Endothelial cell of umbilical vein (primary cell): ENCODE data around the gene LRSAM1. TPM values are rescaled to one million over a fixed set of nuclear protein-coding genes. Genes with fewer than 3 reads are reported as not detected.

Experiments used
- BruUV-seq: library from RNA; stranded (reverse); fragments of 400-500 nt; replicated peaks from 2 replicates; lab custom pipeline; 2021; lab: Mats Ljungman, UMichigan
- CTCF ChIA-PET: fragments of 300-600, 350-600 bp; sonication (Branson Sonifier 250); formaldehyde crosslinking; loops from one replicate; lab custom pipeline; 2021; ENCODE audit warnings: antibody characterized with exemption, inconsistent platforms; lab: Charles Lee
- POLR2A ChIA-PET: fragments of 300-600, 350-600 bp; sonication (Branson Sonifier 250); formaldehyde crosslinking; loops from one replicate; lab custom pipeline; 2021; ENCODE audit warnings: antibody characterized with exemption, inconsistent platforms; lab: Charles Lee
- DNase-seq: peaks from one replicate; pipeline ENCODE4 v3.0.0-alpha.2; 2011; ENCODE audit warnings: low read depth, low spot score
- FAIRE-seq: peaks from 2 replicates; lab custom pipeline; 2011; peaks lifted over from hg19 to GRCh38; lab: Jason Lieb, UNC
- H2AFZ ChIP-seq: 2 replicates; pipeline ENCODE4 v1.6.0; 2012; ENCODE audit warnings: low read depth, low read length, control low read depth, inconsistent platforms
- H3K27ac ChIP-seq: 2 replicates; pipeline ENCODE4 v1.5.1; 2011; ENCODE audit warnings: low read depth, mild to moderate bottlenecking, control low read depth, low read length, moderate library complexity; ENCODE audit not compliant: insufficient read depth
- H3K27me3 ChIP-seq, 2 experiments: 2 replicates each; pipeline versions ENCODE4 v1.6.0 to v1.6.1; 2011; ENCODE audit warnings: low read length in 2 of 2, mixed read lengths in 1 of 2; ENCODE audit not compliant: control insufficient read depth in 2 of 2, insufficient read depth in 2 of 2
- H3K36me3 ChIP-seq, 2 experiments: 2 replicates in 1 of 2; 3 replicates in 1 of 2; pipeline ENCODE4 v1.5.1; 2011; ENCODE audit warnings: low read length in 2 of 2, mild to moderate bottlenecking in 1 of 2, moderate library complexity in 1 of 2; ENCODE audit not compliant: control insufficient read depth in 2 of 2, insufficient read depth in 2 of 2; ENCODE audit errors: extremely low read depth in 1 of 2
- H3K4me1 ChIP-seq: 3 replicates; pipeline ENCODE4 v1.5.1; 2011; ENCODE audit warnings: mild to moderate bottlenecking, low read length; ENCODE audit not compliant: control insufficient read depth, insufficient read depth; ENCODE audit errors: extremely low read depth
- H3K4me2 ChIP-seq: 2 replicates; pipeline ENCODE4 v1.6.1; 2011; ENCODE audit warnings: low read length, control low read depth, mixed read lengths; ENCODE audit not compliant: insufficient read depth
- H3K4me3 ChIP-seq, 3 experiments: fragments of 200-600 bp in 1 of 3; sonication (generic), shearing (Covaris generic) in 1 of 3; replicated peaks in 1 of 3; 2 replicates each; pipeline ENCODE4 v1.5.1; 2011 to 2016; ENCODE audit warnings: control low read depth in 3 of 3, low read length in 3 of 3, mild to moderate bottlenecking in 2 of 3, inconsistent platforms in 1 of 3, low read depth in 1 of 3, moderate library complexity in 1 of 3; ENCODE audit not compliant: insufficient read depth in 1 of 3
- H3K79me2 ChIP-seq: 2 replicates; pipeline ENCODE4 v1.6.0; 2012; ENCODE audit warnings: low read length, inconsistent platforms; ENCODE audit not compliant: control insufficient read depth, insufficient read depth
- H3K9ac ChIP-seq: replicated peaks from 2 replicates; pipeline ENCODE3; 2011; ENCODE audit warnings: low read length, control low read depth; ENCODE audit not compliant: insufficient read depth; ENCODE audit errors: extremely low read depth
- H3K9me1 ChIP-seq: replicated peaks from 3 replicates; pipeline ENCODE4 v1.6.0; 2011; ENCODE audit warnings: mild to moderate bottlenecking, low read length; ENCODE audit not compliant: control insufficient read depth, insufficient read depth; ENCODE audit errors: extremely low read depth
- H3K9me3 ChIP-seq: replicated peaks from 2 replicates; pipeline ENCODE4 v1.5.1; 2012; ENCODE audit warnings: low read length, inconsistent platforms; ENCODE audit not compliant: control insufficient read depth, insufficient read depth
- H4K20me1 ChIP-seq: replicated peaks from 2 replicates; pipeline ENCODE3; 2011; ENCODE audit warnings: mild to moderate bottlenecking, low read length; ENCODE audit not compliant: control insufficient read depth, insufficient read depth; ENCODE audit errors: extremely low read depth
- FOS ChIP-seq: IDR thresholded peaks from 2 replicates; pipeline ENCODE4 v1.6.1; 2011; ENCODE audit warnings: mild to moderate bottlenecking, low read length, moderate library complexity, borderline replicate concordance; ENCODE audit not compliant: insufficient read depth
- GATA2 ChIP-seq: IDR thresholded peaks from 2 replicates; pipeline ENCODE4 v1.7.0; 2011; ENCODE audit warnings: low read depth, mild to moderate bottlenecking, moderate library complexity, mixed read lengths, low read length; ENCODE audit not compliant: insufficient read length, insufficient read depth
- POLR2A ChIP-seq: IDR thresholded peaks from 2 replicates; pipeline ENCODE4 v1.6.1; 2012; ENCODE audit warnings: low read depth, mild to moderate bottlenecking, control low read depth, low read length
- dilution Hi-C: fragments of 300-500 bp; cut with MboI; formaldehyde crosslinking; loops from one replicate; pipeline ENCODE4 v1.15.0; 2019; ENCODE audit warnings: low sequenced_read_pairs; ENCODE audit not compliant: extremely low pct_ligation_motif_present
- intact Hi-C: fragments of 100-400 bp; cut with micrococcal nuclease; formaldehyde crosslinking; loops from one replicate; pipeline ENCODE4 v1.10.0; 2022
- polyA plus RNA-seq, 4 experiments: library from polyadenylated mRNA; depleted of rRNA in 3 of 4; stranded (reverse) in 3 of 4; unstranded in 1 of 4; fragments of >200 nt; gene quantifications; 2 replicates each; pipeline versions ENCODE4 v1.2.1 to v1.2.3, GENCODE V29; 2011 to 2012; ENCODE audit warnings: missing spikeins in 1 of 4
- total RNA-seq: library from RNA; stranded (reverse); gene quantifications from 2 replicates; pipeline ENCODE4 v1.2.3, GENCODE V29; 2021
- TF ChIP-seq, protein P1 (sequence below), 2 donors: IDR thresholded peaks; 1 replicate in 1 of 2; 2 replicates in 1 of 2; pipeline ENCODE4 v1.5.1; 2011; ENCODE audit warnings: low read length in 2 of 2, mild to moderate bottlenecking in 2 of 2, moderate library complexity in 2 of 2, control low read depth in 1 of 2, inconsistent platforms in 1 of 2, low read depth in 1 of 2; ENCODE audit not compliant: insufficient read depth in 1 of 2; ENCODE audit errors: extremely low read depth in 1 of 2
- TF ChIP-seq, protein P2 (sequence below): IDR thresholded peaks from 2 replicates; pipeline ENCODE4 v1.6.1; 2011; ENCODE audit not compliant: insufficient read depth, insufficient read length

The LRSAM1 gene
- total and polyA plus RNA-seq, 2 donors (not counting 3 experiments of a cell fraction or from before 2014, with no cell fraction given), result 10.8 to 18.9 TPM

DNA sequence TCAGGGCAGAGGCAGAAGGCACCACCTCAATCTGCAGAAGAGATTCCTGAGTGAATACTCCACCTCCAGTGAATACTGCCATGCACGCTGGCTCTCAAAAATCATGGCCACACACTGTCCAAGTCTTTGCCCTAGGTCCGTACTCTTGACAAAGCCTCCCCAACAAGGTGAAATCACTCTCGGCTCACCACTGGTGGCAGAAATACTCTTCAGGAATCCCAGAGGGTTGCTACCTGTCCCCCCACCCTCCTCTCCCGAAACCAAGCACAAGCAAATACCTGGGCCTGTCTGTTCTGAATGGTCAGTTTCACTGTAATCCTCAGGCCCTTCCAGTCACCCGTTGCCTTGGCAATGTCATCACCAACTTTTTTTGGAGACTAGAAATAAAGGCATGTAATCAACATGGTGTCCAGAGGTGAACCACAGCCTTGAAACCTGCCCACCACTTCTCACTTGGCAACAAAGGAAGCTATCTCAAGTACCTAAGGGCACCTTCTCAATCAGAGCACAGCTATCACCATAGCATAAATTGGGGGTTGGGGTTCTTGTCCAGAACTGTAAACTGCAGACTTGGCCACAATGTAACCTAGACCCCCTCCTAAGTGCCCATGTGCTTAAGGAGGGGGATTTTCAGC is 1.9 kb upstream of the LRSAM1 start:
- H3K27me3 ChIP-seq, result no peaks in the 10 kb centered on the region
- BruUV-seq, result no TSS peak
- H2AFZ ChIP-seq, result no peak overlapping the region
- no peak overlapping the region for H3K27ac ChIP-seq
- H3K36me3 ChIP-seq, result peaks cover 31 to 38% of the 10 kb centered on the region in 2 experiments
- FAIRE-seq (no peak), DNase-seq (no peak)
- H3K4me2 ChIP-seq, result peak overlapping the region; percentile 83
- peaks cover 19% of the 10 kb centered on the region for H3K4me1 ChIP-seq
- CTCF ChIA-PET, result interaction anchor here (0.9 to 1.4 kb wide), 2 partner anchors 18 to 225 kb away, joined by 3 read pairs; no protein-coding TSS in a partner anchor
- peak overlapping the region; percentile 88 for H3K9ac ChIP-seq
- POLR2A ChIA-PET, result interaction anchor here (0.6 to 2.6 kb wide), 4 partner anchors 25 to 467 kb away, joined by 3 to 10 read pairs (median 5); partner anchors contain the start of genes SLC2A8, ST6GALNAC4 and ZNF79
- H3K9me1 ChIP-seq, result no peaks in the 10 kb centered on the region
- intact Hi-C loops, result loop anchor here (1.0 kb wide), 1 partner anchor 25 kb away; the partner anchor contains the start of gene ZNF79
- dilution Hi-C loops, result no loop called here
- H3K4me3 ChIP-seq, result peak overlapping the region; percentile 54 to 85 (median 60)
- no peaks in the 10 kb centered on the region for H4K20me1 ChIP-seq
- peaks cover 2% of the 10 kb centered on the region for H3K9me3 ChIP-seq
- TF ChIP-seq FOS (no peak), POLR2A (no peak), GATA2 (no peak)
- TF ChIP-seq, protein P1, sequence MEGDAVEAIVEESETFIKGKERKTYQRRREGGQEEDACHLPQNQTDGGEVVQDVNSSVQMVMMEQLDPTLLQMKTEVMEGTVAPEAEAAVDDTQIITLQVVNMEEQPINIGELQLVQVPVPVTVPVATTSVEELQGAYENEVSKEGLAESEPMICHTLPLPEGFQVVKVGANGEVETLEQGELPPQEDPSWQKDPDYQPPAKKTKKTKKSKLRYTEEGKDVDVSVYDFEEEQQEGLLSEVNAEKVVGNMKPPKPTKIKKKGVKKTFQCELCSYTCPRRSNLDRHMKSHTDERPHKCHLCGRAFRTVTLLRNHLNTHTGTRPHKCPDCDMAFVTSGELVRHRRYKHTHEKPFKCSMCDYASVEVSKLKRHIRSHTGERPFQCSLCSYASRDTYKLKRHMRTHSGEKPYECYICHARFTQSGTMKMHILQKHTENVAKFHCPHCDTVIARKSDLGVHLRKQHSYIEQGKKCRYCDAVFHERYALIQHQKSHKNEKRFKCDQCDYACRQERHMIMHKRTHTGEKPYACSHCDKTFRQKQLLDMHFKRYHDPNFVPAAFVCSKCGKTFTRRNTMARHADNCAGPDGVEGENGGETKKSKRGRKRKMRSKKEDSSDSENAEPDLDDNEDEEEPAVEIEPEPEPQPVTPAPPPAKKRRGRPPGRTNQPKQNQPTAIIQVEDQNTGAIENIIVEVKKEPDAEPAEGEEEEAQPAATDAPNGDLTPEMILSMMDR (IDR thresholded peaks at IDR 0.05; ENCODE audit: extremely low read depth in 1 of 2, insufficient read depth in 1 of 2, low read depth in 1 of 2, low read length in 2 of 2), result no peak
- TF ChIP-seq, protein P2, sequence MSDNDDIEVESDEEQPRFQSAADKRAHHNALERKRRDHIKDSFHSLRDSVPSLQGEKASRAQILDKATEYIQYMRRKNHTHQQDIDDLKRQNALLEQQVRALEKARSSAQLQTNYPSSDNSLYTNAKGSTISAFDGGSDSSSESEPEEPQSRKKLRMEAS, result no peak
- peaks cover 34% of the 10 kb centered on the region for H3K79me2 ChIP-seq
